Pancreas (tissue), 10 donors: ENCODE measurements around the gene STX2. TPM values are rescaled to one million over a fixed set of nuclear protein-coding genes. Genes with fewer than 3 reads are reported as not detected.

Experiments used
- ATAC-seq, 4 donors: fragments of 200-7000 bp; cut with Tn5 transposase; one replicate each; pipeline versions ENCODE4 v1.8.0 to v1.9.1; 2020; ENCODE audit warnings: mild to moderate bottlenecking in 4 of 4, moderate library complexity in 4 of 4
- DNase-seq, 6 donors: peaks; one replicate each; pipeline ENCODE4 v3.0.0-alpha.2; 2020
- FAIRE-seq: peaks from 2 replicates; lab custom pipeline; 2012; peaks lifted over from hg19 to GRCh38; lab: Jason Lieb, UNC
- H3K27ac ChIP-seq, 4 donors: fragments of 200-600 bp; sonication (generic); 1 replicate in 3 of 4; 2 replicates in 1 of 4; pipeline versions ENCODE4 v1.5.0 to v1.8.0; 2020
- H3K27me3 ChIP-seq, 4 donors: fragments of 200-600 bp; one replicate each; pipeline ENCODE4 v1.8.0; 2021
- H3K36me3 ChIP-seq, 3 donors: fragments of 200-600 bp; sonication (generic) in 1 of 3; one replicate each; pipeline versions ENCODE4 v1.5.0 to v1.8.0; 2020 to 2021
- H3K4me1 ChIP-seq, 3 donors: fragments of 200-600 bp; one replicate each; pipeline ENCODE4 v1.8.0; 2021
- H3K4me3 ChIP-seq, 4 donors: fragments of 200-600 bp; sonication (generic) in 2 of 4; one replicate each; pipeline versions ENCODE4 v1.5.0 to v1.8.0; 2020 to 2021
- H3K9me3 ChIP-seq, 4 donors: fragments of 200-600 bp; one replicate each; pipeline ENCODE4 v1.8.0; 2021
- CTCF ChIP-seq, 4 donors: fragments of 200-600 bp; sonication (generic) in 3 of 4; IDR thresholded peaks; one replicate each; pipeline versions ENCODE4 v1.5.0 to v1.8.0; 2021; ENCODE audit warnings: antibody characterized with exemption in 4 of 4
- WGBS, 2 donors: extraction: QIAGEN DNeasy Blood & Tissue Kit; methylation state at CpG; one replicate each; pipeline ENCODE4 v1.1.7; 2013; 5-methylcytosine and 5-hydroxymethylcytosine counted together
- intact Hi-C, 3 donors: fragments of 100-400 bp; cut with DNase I; formaldehyde crosslinking; loops; one replicate each; pipeline versions ENCODE4 v1.11.1 to v1.14.2; 2022
- polyA plus RNA-seq, 2 donors: library from polyadenylated mRNA; stranded (reverse); fragments of 200-250 nt; gene quantifications; one replicate each; pipeline ENCODE4 v1.2.3, GENCODE V29; 2013
- total RNA-seq, 6 donors: library from RNA; stranded (reverse); fragmentation: NEBNext Ultra II Directional in 4 of 6; extraction: Animal tissue kit (Norgen Biotek cat#: 25700) in 4 of 6; gene quantifications; one replicate each; pipeline versions ENCODE4 v1.2.1 to v1.2.4, GENCODE V29; 2021 to 2023
- donor health status: healthy with polysubstance abuse.
- donor health status: DM: no; HTN: no; CAD: no; lungs with moderate emphysema.
- donor health status: DM: no; HTN: no; CAD: no.
- donor health status: control.
- donor health status: control.
- donor health status: Bipolar disorder and iron deficiency.
- donor health status: DM: yes; HTN: yes; CAD: no.
- donor health status: DM: no; HTN: no; CAD: no.
- donor health status: DM: no; HTN: no; CAD: no.
- donor health status: DM: yes; HTN: yes; CAD: no.

STX2 gene
- total and polyA plus RNA-seq, 8 donors: 4.8 to 16.8 (median 6.9) TPM

DNA sequence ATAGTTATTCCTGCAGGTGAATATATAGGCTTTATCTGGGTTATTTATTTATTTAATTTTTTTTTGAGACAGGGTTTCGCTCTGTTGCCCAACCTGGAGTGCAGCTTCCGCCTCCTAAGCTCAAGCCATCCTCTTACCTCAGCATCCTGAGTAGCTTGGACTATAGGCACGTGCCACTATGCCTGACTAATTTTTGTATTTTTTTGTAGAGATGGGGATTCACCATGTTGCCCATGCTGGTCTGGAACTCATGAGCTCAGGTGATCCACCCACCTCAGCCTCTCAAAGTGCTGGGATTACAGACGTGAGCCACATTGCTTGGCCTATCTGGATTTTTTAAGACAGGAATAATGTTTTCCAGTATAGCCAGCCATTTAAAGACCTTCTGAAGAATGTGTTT, 34.8 kb upstream of the STX2 start:
- DNase-seq (no peak), ATAC-seq (no peak), FAIRE-seq (no peak)
- peaks cover 0 to 17% (median 8%) of the 10 kb centered on the region in 3 donors for H3K4me1 ChIP-seq
- H3K4me3 ChIP-seq: no peak overlapping the region
- H3K36me3 ChIP-seq: peaks cover 8 to 29% (median 10%) of the 10 kb centered on the region in 3 donors
- intact Hi-C loops: no loop called here
- no peaks in the 10 kb centered on the region for H3K27me3 ChIP-seq
- no peak for TF ChIP-seq CTCF (IDR thresholded peaks at IDR 0.05)
- H3K27ac ChIP-seq: no peak overlapping the region
- H3K9me3 ChIP-seq: no peaks in the 10 kb centered on the region
- 90 to 97% methylated on average over 4 of the region's 4 CpGs for WGBS, 2 donors

DNA sequence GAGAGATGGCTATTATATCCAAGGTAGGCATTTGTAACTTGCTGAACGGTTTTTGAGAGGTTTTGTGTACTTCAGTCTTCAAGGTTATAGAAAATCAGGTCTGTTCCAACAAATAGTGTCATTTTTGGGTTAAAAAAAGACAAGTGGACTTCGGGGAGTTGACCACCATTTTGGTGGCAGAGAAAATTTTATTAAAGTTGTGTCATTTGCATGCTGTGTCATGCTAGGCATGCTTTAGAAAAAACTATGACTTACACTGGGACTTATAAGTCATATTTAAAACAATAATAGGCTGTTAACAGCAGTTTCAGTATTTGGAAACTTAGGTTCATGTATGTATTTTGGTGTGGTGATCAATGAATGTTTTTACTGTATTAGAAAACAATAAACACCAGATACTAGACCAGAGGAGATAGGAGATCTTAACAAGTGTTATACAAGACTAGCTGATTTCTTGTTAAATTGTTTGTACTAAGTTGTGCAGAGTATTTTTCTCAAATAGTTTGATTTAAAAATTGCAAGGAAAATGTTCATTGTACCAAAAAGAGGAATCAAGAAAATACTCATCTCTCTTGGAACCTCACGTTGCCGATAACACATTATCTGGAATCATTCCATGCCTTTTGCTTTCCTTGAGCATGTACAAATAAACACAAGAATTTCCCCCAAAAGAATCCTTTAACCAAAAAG, 34.2 kb upstream of the STX2 start:
- H3K27ac ChIP-seq: no peak overlapping the region
- no peak for FAIRE-seq
- WGBS, 2 donors: 51 to 67% methylated on average over 4 of the region's 4 CpGs

DNA sequence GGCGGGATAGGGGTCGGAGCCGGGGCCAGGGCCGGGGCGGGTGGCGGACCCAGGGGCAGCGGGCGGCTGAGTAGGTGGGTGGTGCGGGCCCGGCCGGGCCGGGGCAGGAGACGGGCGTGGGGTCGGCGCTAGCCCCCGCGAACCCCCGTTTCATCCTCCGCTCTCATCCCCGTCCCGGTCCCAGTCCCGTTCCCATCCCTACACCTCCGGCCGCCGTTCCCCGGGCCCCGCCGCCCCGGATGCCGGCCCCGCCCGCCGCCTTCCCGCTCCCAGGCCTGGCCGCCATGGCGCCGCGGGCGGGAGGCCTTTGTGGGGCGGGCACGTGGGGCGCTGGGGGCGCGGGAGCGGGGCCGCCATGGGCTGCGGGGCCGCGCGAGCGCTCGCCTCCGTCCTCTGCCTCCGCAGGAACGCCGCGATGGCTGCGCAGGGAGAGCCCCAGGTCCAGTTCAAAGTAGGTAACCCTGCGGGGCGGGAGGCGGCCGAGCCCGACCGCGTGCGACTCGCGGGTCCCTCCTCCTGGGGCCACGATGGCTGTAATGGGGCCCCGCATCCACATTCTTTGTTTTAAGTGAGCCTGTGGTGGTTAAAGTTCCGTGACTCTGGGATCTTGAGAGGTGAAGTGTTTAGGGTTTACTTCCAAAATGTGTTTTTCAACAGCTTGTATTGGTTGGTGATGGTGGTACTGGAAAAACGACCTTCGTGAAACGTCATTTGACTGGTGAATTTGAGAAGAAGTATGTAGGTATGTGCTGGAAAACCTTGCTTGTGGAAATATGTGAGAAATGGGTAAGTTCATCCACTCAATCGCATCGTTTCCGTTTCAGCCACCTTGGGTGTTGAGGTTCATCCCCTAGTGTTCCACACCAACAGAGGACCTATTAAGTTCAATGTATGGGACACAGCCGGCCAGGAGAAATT, 33.4 kb upstream of the STX2 start:
- H3K27me3 ChIP-seq: no peaks in the 10 kb centered on the region
- TF ChIP-seq CTCF (IDR thresholded peaks at IDR 0.05): no peak
- ATAC-seq (peak; percentile 20 to 53 (median 36)), DNase-seq (peak; percentile 24 to 82 (median 46)), FAIRE-seq (no peak)
- intact Hi-C loops: no loop called here
- peak overlapping the region in 3 of 4 donors; percentile 38 to 74 (median 72) for H3K27ac ChIP-seq
- peak overlapping the region; percentile 57 to 88 (median 80) for H3K4me3 ChIP-seq
- peaks cover 8 to 29% (median 10%) of the 10 kb centered on the region in 3 donors for H3K36me3 ChIP-seq
- H3K9me3 ChIP-seq: no peaks in the 10 kb centered on the region
- peaks cover 0 to 17% (median 8%) of the 10 kb centered on the region in 3 donors for H3K4me1 ChIP-seq
- 2 to 4% methylated on average over 48 to 79 of the region's 79 CpGs for WGBS, 2 donors

More for the DNA sequence above, 34.2 kb upstream of the STX2 start:
- no peaks in the 10 kb centered on the region for H3K9me3 ChIP-seq
- H3K27me3 ChIP-seq: no peaks in the 10 kb centered on the region
- H3K4me3 ChIP-seq: peak overlapping the region in 3 of 4 donors; percentile 79 to 88 (median 80)
- H3K4me1 ChIP-seq: peaks cover 0 to 17% (median 8%) of the 10 kb centered on the region in 3 donors
- H3K36me3 ChIP-seq: peaks cover 8 to 29% (median 10%) of the 10 kb centered on the region in 3 donors
- ATAC-seq: no peak
- intact Hi-C loops: no loop called here
- no peak for DNase-seq
- no peak for TF ChIP-seq CTCF (IDR thresholded peaks at IDR 0.05)

GRCh38 chr12:130871286-130872178, 32.5 kb upstream of the STX2 start, which contains the start of gene RAN:
Gene RAN (plus strand): TSS chr12:130872066. CDS start chr12:130872594, 528 bp downstream.
- intact Hi-C loops: no loop called here
- Histone ChIP-seq H3K27ac (peak within 1 kb of the TSS; percentile 63 to 86 (median 77)), H3K9me3 (no peaks in the 10 kb centered on the region), H3K36me3 (peaks cover 5 to 29% (median 10%) of the 10 kb centered on the region in 3 donors), H3K4me3 (peak within 1 kb of the TSS; percentile 57 to 88 (median 80)), H3K27me3 (no peaks in the 10 kb centered on the region), H3K4me1 (peaks cover 0 to 17% (median 8%) of the 10 kb centered on the region in 3 donors)
- ATAC-seq (peak; percentile 91 to 94 (median 92)), FAIRE-seq (no peak), DNase-seq (peak; percentile 88 to 97 (median 95))
- 3 to 5% methylated on average over 78 to 118 of the region's 118 CpGs for WGBS, 2 donors
- no peak for TF ChIP-seq CTCF (IDR thresholded peaks at IDR 0.05)
